Body of pancreas (tissue), 4 donors: ENCODE measurements around the gene CHRNA5.
"Not testable (repeated sequence)": the region's sequence is repeated elsewhere in the genome, so short reads cannot be mapped to it uniquely, and the experiment has no call there.

Experiments used
- POLR2A ChIP-seq, 3 donors: fragments of 450-650 bp; IDR thresholded peaks; one replicate each; pipeline ENCODE4 v1.6.1; 2016; ENCODE audit warnings: antibody characterized with exemption in 3 of 3, mild to moderate bottlenecking in 2 of 3
- TF ChIP-seq, protein P1 (sequence below), 7 experiments: fragments of 450-650 bp in 4 of 7; fragments of 200-600 bp in 3 of 7; sonication (generic) in 3 of 7; IDR thresholded peaks; one replicate each; pipeline ENCODE4 v1.5.1; 2016 to 2019; ENCODE audit warnings: antibody characterized with exemption in 7 of 7

- TF ChIP-seq, protein P1, sequence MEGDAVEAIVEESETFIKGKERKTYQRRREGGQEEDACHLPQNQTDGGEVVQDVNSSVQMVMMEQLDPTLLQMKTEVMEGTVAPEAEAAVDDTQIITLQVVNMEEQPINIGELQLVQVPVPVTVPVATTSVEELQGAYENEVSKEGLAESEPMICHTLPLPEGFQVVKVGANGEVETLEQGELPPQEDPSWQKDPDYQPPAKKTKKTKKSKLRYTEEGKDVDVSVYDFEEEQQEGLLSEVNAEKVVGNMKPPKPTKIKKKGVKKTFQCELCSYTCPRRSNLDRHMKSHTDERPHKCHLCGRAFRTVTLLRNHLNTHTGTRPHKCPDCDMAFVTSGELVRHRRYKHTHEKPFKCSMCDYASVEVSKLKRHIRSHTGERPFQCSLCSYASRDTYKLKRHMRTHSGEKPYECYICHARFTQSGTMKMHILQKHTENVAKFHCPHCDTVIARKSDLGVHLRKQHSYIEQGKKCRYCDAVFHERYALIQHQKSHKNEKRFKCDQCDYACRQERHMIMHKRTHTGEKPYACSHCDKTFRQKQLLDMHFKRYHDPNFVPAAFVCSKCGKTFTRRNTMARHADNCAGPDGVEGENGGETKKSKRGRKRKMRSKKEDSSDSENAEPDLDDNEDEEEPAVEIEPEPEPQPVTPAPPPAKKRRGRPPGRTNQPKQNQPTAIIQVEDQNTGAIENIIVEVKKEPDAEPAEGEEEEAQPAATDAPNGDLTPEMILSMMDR (IDR thresholded peaks at IDR 0.05), result not testable (repeated sequence)
- not testable (repeated sequence) for TF ChIP-seq POLR2A (IDR thresholded peaks at IDR 0.05)
Observed at GRCh38 chr15:78560201-78560600, 5.1 kb upstream of the CHRNA5 start.
